ENCODE results near the gene DYNLL1. TPM values are rescaled to one million over a fixed set of nuclear protein-coding genes. Genes with fewer than 3 reads are reported as not detected.
"Not testable (repeated sequence)": the region's sequence is repeated elsewhere in the genome, so short reads cannot be mapped to it uniquely, and the experiment has no call there.

DYNLL1 gene
- total and polyA plus RNA-seq, 4 donors, result 101 to 275 (median 183) TPM

GRCh38 chr12:120485961-120486881 lies 9.7 kb upstream of the DYNLL1 start:
- Histone ChIP-seq H3K4me1 (ENCODE audit: control insufficient read depth in 4 of 4, insufficient read depth in 4 of 4, low read length in 3 of 4) (no peaks in the 10 kb centered on the region), H3K27me3 (ENCODE audit: control insufficient read depth in 4 of 4, insufficient read depth in 4 of 4, low read length in 3 of 4) (no peaks in the 10 kb centered on the region), H3K9ac (ENCODE audit: low read depth in 1 of 2, low read length in 2 of 2) (no peak overlapping the region), H3K36me3 (ENCODE audit: control insufficient read depth in 4 of 4, insufficient read depth in 3 of 4, low read depth in 1 of 4, low read length in 3 of 4) (no peaks in the 10 kb centered on the region), H3K9me3 (ENCODE audit: control insufficient read depth in 4 of 4, low read length in 3 of 4) (no peaks in the 10 kb centered on the region), H3K4me3 (ENCODE audit: low read depth in 1 of 3, low read length in 3 of 3) (no peak overlapping the region), H3K27ac (ENCODE audit: low read depth in 1 of 2, low read length in 2 of 2) (no peak overlapping the region)
- WGBS, result 93% methylated on average over 7 of the region's 7 CpGs
- TF ChIP-seq SP1 (IDR thresholded peaks at IDR 0.05) (no peak), HNF4A (conservative IDR thresholded peaks at IDR 0.05) (no peak), HNF4G (IDR thresholded peaks at IDR 0.05) (no peak), RXRA (IDR thresholded peaks at IDR 0.05) (no peak), TAF1 (conservative IDR thresholded peaks at IDR 0.05) (no peak), FOXA1 (IDR thresholded peaks at IDR 0.05) (no peak), GABPA (IDR thresholded peaks at IDR 0.05 in 1 of 2, conservative IDR thresholded peaks at IDR 0.05 in 1 of 2) (no peak), CTCF (IDR thresholded peaks at IDR 0.05; ENCODE audit: low read depth, low read length, missing input control) (no peak)
- no peak for DNase-seq (ENCODE audit: low spot score)

GRCh38 chr12:120487552-120487951 lies 8.4 kb upstream of the DYNLL1 start:
- not testable (repeated sequence) for H3K27ac ChIP-seq (ENCODE audit: low read depth in 1 of 2, low read length in 2 of 2); H3K27me3 ChIP-seq (ENCODE audit: control insufficient read depth in 4 of 4, insufficient read depth in 4 of 4, low read length in 3 of 4); H3K4me3 ChIP-seq (ENCODE audit: low read depth in 1 of 3, low read length in 3 of 3); H3K4me1 ChIP-seq (ENCODE audit: control insufficient read depth in 4 of 4, insufficient read depth in 4 of 4, low read length in 3 of 4); H3K36me3 ChIP-seq (ENCODE audit: control insufficient read depth in 4 of 4, insufficient read depth in 3 of 4, low read depth in 1 of 4, low read length in 3 of 4); H3K9me3 ChIP-seq (ENCODE audit: control insufficient read depth in 4 of 4, low read length in 3 of 4); H3K9ac ChIP-seq (ENCODE audit: low read depth in 1 of 2, low read length in 2 of 2)
- DNase-seq (ENCODE audit: low spot score), result peak; percentile 74
- 90% methylated on average over 7 of the region's 7 CpGs for WGBS

- Histone ChIP-seq H3K27ac (ENCODE audit: low read depth in 1 of 2, low read length in 2 of 2) (no peak overlapping the region), H3K4me1 (ENCODE audit: control insufficient read depth in 4 of 4, insufficient read depth in 4 of 4, low read length in 3 of 4) (no peaks in the 10 kb centered on the region), H3K9me3 (ENCODE audit: control insufficient read depth in 4 of 4, low read length in 3 of 4) (no peaks in the 10 kb centered on the region), H3K9ac (ENCODE audit: low read depth in 1 of 2, low read length in 2 of 2) (no peak overlapping the region), H3K4me3 (ENCODE audit: low read depth in 1 of 3, low read length in 3 of 3) (no peak overlapping the region), H3K27me3 (ENCODE audit: control insufficient read depth in 4 of 4, insufficient read depth in 4 of 4, low read length in 3 of 4) (no peaks in the 10 kb centered on the region), H3K36me3 (ENCODE audit: control insufficient read depth in 4 of 4, insufficient read depth in 3 of 4, low read depth in 1 of 4, low read length in 3 of 4) (no peaks in the 10 kb centered on the region)
- 78% methylated on average over 5 of the region's 5 CpGs for WGBS
- no peak for DNase-seq (ENCODE audit: low spot score)
- TF ChIP-seq FOXA2 (IDR thresholded peaks at IDR 0.05) (no peak), MAX (IDR thresholded peaks at IDR 0.05) (no peak), TAF1 (conservative IDR thresholded peaks at IDR 0.05) (no peak), ATF3 (IDR thresholded peaks at IDR 0.05) (no peak), ZBTB33 (IDR thresholded peaks at IDR 0.05) (no peak), REST (IDR thresholded peaks at IDR 0.05) (no peak), RXRA (IDR thresholded peaks at IDR 0.05) (no peak), CTCF (IDR thresholded peaks at IDR 0.05; ENCODE audit: low read depth, low read length, missing input control) (no peak), YY1 (IDR thresholded peaks at IDR 0.05) (no peak), GABPA (IDR thresholded peaks at IDR 0.05 in 1 of 2, conservative IDR thresholded peaks at IDR 0.05 in 1 of 2) (no peak), HNF4A (conservative IDR thresholded peaks at IDR 0.05) (no peak), SP1 (IDR thresholded peaks at IDR 0.05) (no peak), NR2F2 (IDR thresholded peaks at IDR 0.05) (no peak)
These were observed 7.8 kb upstream of the DYNLL1 start for GRCh38 chr12:120488057-120488640.

All from liver (tissue), 9 donors.